HG03159 (cell line): ENCODE results near the gene SIRT2.
"Not testable (repeated sequence)": the region's sequence is repeated elsewhere in the genome, so short reads cannot be mapped to it uniquely, and the experiment has no call there.

Experiments used
- ATAC-seq: cut with Tn5 transposase; IDR thresholded peaks from one replicate; pipeline ENCODE4 v1.9.1; 2021; ENCODE audit warnings: mild to moderate bottlenecking, moderate library complexity; ENCODE audit not compliant: unreplicated experiment

The SIRT2 gene

DNA sequence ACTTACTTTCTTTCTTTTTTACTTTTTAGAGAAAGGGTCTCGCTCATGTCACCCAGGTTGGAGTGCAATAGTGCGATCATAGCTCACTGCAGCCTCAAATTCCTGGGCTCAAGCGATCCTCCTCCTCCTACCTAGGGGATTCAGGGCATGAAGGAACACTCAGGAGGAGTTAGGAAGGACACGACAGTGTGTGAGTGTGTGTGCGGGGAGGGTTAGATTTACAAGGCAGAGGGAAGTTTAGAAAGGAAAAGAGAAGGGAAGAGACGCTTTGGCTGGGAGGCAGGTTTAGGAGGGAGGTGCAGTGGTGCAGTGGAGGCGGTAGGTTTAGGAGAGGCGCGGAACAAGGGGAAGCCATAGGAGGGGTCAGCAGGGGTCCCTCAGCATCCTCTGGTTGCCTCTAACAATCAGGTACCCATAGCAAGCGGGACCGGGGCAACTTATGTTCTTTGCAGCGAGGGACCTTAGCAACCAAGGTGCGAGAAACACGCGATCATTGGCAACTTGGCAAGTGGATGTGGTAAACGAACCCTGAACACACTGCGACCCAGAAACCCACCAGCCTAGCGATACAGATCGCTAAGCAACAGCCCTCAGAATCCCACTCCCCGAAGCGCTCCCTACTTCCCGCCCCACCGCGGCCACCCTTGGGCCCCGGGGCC lies 501 bp downstream of the SIRT2 start:
- ATAC-seq: peak; percentile 1

DNA sequence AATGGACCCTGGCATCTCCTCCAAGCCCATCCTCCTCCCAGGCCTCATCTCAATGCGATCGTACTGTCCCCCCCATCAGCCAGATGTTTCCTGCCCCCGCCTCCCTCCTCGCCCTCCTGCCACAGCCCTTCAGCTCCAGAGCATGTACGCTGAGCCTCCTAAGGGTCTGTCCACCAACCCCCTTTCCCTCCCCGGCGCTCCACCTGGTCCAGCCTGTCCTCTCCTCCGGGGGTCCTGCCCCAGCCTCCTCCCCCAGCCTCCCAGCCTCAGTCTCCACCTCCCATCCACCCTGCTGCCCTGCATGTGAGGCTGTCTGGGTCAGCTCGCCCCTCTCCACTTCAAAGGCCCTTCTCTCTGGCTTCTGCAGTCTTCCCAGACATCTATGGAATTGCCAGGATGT lies 4.5 kb downstream of the SIRT2 start:
- no peak for ATAC-seq

DNA sequence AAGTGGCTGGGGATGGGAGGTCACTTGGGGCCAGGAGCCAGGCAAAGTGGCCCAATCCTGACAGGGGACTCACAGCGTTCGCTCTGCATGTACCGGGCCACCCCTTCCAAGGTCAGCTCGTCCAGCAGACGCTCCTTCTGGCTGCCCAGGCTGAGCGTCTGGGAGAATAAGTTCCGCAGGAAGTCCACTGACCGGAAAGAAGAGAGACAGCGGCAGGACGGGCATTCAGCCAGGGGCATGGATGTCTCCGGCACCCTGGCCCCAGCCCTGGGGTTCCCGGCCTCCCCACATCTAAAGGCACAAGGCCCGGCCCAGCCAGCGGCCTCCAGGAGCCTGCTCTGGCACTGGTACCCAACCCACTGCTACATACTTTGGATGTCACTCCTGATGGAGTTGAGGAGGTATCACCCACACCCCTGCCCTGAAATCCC lies 6.1 kb downstream of the SIRT2 start:
- ATAC-seq: no peak

DNA sequence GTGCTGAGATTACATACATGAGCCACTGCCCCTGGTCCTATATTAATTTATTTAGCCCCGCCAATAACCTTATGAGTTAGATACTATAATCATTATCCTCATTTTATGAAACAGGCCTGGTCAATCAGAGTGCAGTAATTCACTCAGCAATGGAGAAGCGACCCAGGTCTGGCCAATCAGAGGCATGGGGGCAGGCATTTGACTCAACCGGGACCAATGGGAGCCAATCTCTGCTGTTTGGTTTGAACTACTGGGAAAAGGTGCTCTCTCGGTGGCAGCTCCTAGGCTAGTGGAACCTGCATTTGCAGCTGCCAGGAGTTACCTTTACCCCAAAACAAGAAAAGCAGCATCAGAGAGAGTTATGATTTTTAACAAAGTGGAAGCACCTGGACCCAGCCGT lies 6.6 kb downstream of the SIRT2 start:
- ATAC-seq: no peak

DNA sequence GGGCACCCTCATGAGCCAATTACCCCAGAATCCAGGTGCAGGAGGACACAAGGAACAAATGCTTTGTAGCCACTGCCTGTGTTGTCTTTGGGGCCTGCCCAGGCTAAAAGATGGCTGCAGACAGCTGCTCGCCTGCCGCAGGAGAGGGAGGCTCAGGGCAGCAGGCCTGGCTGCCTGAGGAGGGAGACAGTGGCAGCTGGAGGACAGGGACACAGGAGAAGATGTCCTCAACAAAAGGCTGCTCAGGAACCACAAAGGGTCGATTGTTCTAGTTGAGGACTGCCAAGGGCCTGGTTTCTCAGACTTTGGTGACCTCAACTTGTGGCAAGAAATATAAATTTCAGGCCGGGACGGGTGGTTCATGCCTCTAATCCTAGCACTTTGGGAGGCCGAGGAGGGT lies 7.6 kb downstream of the SIRT2 start:
- no peak for ATAC-seq

DNA sequence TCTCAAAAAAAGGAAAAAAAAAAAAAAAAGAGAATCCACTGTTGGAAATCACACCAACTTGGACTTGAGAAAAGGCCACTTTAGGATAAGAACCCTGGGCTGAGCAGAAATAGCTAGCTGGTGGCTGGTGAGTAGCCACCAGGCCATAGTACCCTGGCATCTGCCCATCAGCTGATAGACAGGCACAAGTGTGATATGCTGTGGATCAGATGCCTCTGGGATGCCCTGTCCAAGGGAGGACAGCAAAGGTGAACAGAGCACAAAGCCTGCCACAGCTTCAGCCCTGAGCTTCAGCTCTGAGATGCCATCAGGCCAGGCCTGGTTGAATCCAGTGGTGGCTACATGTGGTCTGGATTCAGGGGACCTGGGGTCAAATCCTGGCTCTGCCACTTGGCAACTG lies 8.7 kb downstream of the SIRT2 start:
- ATAC-seq: no peak

DNA sequence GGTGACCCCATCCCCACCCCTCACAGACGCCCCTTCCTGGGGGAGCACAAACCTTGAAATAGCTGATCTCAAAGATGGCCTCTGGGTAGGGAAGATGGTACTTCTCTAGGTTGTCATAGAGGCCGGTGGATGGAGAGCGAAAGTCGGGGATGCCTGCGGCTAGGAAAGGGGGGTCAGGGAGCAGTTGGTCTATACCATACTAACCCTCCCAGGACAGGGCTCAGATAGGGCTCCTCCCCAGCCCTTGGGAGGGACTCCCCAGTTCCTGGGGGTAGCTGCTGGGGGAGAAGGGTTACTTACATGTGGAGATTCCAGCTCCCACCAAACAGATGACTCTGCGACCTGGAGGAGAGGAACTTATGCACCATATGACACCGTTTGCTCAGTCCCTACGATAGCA lies 9.6 kb downstream of the SIRT2 start:
- no peak for ATAC-seq

DNA sequence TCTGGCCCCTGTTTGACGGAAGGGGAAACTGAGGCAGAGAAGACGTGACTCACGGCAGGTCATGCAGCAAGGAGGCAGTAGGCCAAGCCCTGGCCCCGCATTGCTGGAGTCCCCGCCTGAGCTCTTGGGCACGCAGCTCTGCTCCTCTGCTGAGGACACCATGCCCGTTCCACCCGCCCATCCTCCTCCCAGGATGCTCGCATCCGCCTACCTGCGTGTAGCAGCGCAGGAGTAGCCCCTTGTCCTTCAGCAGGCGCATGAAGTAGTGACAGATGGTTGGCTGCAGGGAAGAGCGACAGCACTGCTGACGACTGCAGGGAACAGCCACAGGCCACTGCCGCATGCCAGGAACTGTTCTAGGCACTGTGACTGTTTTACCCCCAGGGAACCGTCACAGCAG lies 10.5 kb downstream of the SIRT2 start:
- ATAC-seq: no peak

DNA sequence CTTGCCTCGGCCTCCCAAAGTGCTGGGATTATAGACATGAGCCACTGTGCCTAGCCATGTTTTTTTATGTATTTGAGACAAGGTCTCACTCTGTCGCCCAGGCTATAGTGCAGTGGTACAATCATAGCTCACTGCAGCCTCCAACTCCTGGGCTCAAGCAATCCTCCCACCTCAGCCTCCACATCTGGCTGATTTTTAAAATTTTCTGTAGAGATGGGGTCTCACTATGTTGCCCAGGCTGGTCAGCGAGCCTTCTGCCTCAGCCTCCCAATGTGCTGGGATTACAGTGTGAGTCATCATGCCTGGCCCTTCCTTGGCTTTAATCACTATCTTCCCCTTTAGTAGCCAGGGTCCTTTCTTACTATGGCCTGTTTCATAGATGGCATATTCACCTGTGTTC lies 14.7 kb downstream of the SIRT2 start:
- ATAC-seq: not testable (repeated sequence)

DNA sequence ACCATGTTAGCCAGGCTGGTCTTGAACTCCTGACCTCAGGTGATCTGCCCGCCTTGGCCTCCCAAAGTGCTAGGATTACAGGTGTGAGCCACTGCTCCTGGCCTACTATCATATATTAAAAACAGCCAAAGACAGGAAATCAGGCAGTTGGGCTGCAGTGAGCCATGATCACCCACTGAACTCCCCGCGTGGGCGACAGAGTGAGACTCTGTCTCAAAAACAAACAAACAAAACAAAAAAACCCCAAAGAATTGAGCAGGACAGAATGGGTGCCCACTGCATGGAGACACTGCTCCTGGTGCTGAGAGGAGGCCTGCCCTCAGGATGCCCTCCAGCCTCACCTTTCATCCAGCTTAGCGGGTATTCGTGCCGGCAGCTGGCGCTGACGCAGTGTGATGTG lies 16.1 kb downstream of the SIRT2 start:
- no peak for ATAC-seq

DNA sequence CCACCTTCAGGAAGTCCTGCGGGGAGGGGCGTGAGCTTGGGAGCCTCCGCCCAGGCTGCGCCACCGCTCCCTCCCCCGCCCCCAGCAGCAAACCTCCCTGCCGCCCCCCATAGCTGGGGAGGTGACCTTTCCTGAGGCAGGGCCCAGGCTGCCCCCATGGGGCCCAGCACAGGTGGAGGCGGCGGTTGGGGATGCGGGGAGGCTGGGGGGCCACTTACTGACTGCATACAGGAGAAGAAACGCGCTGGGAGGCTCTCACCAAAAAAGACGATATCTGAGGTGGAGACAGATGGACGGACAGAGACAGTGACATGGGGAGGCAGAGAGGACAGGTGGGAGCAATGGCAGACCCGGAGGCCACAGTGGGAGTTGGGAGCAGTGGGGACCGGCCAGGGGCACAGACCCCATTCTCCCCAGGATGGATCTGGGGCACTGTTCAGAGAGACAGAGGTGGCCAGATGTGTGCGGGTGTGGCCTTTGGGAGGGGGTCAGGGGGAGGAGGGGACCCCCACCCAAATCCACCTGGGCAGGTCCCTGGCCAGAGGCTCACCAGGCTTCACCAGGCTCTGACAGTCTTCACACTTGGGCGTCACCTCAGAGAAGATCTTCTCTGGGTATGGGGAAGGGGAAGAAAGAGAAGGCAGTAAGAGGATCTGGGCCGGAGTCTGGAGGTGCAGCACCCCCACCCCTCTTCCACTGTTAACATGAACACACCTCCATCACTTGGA lies 18.4 kb downstream of the SIRT2 start:
- no peak for ATAC-seq

DNA sequence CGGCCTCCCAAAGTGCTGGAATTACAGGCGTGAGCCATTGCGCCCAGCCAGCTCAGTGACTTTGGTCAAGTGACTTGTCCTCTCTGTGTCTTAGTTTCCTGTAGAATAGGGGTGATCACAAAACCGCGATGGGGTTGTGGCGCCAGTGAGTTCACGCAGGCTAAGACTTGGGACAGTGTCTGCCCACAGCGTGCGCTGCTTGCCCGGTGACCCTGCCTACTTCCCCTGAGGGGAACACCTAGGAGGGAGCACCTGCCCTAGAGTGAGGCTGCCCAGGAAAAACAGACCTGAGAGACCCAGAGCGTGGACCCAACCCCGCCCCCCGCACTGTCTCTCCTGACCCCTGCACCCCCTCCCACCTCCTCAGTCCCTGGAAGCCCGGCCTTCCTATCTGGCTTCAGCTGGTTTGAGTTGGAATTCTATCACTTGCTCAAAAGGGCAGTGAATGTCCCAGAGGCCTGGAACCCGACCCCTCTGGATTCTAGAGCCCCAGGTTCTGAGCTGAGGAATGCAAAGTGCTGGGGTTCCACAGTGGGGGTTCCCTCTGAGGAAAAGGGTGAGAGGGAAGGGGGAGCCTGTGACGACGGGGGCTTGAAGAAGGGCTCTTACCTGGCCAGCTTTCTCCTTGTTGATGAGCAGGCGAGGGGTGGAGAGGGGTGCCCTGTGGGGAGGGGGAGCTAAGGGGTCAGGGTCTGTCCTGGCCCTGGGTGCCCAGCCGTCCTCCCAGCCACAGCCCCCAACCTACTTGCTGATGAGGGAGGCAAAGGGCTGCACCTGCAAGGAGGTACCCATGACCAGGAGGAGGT lies 19.1 kb downstream of the SIRT2 start:
- no peak for ATAC-seq

DNA sequence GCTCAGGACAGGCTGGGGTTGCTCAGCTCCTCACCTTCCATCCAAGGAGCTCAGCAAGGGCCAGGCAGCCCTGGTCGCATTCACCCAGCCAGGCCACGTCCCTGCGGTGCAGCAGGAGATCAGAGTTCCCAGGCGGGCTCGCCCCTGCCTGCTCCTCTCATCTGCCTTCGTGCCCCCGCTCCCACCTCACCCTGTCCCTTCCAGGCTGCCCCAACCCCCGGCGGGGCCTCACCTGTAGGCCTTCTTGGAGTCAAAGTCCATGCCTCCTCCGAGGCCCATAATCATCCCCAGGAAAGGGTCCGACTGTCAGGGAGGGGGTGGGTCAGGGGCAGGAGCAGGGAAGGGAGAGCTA lies 20.0 kb downstream of the SIRT2 start:
- ATAC-seq: no peak

DNA sequence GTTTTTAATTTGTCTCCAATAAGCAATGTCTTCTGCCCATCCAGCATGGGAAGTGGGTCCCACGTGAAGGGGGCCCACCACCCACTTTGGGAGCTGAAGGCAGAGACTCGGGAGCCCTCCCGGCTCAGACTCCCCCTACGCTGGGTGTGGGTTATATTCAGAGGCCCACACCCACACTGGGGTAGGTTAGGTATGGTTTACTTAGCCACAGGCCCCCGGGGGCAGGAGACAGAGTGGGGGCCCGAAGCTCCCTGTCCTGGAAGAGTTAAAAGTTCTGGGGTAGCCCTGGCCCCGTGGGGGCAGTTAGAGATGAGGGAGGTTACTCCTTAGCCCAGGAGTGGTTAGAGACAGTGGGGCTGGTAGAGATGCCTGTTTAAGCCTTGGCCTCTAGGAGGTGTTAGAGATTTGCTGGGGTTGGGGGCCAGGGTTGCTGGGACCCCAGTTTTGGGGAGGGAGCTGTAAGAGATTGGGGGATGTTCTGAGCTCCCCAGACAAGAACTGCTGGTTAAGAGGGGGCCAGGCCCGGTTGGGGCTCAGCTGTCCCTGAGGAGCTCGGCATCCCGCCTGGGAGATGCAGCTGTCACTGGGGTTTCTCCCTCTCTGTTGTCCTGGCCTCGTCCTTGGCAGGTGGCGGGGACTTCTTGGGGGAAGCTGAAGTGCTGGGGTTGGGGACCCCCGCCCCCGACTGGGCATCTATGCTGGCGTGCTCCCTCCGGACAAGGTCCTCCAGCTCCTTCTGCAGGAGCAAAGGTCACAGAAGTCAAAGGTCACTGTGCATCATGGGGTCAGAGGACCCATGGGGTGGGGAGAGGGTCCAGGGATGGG lies 20.6 kb downstream of the SIRT2 start:
- ATAC-seq: no peak

DNA sequence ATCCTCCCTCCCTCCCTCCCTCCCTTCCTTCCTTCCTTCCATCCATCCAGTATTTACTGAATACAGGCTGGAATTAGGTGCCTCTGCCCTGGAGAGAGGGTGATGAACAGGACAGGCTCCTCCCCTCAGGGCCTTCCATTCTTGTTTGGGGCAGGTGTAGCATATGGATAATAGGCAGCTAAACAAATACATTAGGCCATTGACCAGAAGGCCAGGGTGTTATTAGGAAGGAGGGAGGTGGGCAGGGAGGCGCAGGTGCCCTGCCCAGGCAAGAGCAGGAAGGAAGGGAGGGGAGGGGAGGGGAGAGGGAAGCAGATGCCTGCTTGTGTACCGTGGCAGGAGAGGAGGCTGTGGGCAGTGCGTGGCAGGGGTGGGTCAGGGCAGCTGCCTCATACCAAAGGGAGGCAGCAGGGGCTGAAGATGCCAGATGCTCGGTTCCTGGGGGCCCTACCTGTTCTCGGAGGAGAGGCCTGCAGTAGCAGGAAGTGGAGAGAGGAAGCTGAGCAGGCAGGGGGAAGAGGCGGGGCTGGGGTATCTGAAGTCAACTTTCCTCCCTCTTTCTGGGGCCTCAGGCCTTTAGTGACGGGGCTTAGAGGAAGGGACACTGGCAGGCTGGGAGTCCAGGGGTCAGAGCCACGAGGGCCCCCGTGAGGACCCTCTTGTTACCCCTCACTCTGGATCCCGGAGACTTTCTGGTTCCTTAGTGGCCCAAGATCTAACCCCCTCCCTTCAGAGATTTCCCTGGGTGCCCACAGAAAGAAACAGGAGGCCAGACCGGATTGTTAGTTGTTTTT lies 21.4 kb downstream of the SIRT2 start, which contains the start of gene RINL:
RINL (minus strand) TSS at position 495 of the 794 bp plus-strand sequence. CDS start 1,533 bp downstream, outside the sequence.
- ATAC-seq: no peak

DNA sequence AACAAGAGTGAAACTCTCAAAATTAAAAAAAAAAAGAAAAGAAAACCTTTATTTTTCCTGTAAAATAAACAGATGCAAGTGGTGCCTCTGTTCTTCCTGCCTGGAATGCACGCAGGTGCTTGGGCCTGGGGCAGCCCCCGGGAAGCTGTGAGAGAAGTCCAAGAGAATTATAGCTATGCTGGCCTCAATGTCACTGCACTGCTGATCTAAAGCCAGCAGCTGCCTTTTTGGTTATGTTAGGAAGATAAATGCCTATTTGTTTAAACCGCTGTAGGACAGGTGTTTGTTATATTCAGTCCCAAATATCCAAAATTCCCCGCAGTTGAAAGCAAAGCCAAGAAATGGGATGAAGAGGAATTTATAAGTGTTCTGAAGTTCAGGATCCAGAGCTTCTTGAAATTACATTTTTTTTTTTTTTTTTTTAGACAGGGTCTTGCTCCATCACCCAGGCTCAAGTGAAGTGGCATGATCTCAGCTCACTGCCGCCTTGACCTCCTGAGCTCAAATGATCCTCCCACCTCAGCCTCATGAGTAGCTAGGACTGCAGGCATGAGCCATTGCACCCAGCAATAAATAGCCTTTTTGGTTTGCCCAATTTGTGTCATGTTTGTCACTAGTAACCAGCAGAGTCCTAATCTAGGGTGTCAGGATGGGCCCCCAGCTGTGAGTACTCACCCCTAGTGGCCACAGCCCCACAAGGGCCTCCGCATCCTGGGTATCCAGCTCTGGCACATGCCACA lies 23.6 kb downstream of the SIRT2 start:
- no peak for ATAC-seq

DNA sequence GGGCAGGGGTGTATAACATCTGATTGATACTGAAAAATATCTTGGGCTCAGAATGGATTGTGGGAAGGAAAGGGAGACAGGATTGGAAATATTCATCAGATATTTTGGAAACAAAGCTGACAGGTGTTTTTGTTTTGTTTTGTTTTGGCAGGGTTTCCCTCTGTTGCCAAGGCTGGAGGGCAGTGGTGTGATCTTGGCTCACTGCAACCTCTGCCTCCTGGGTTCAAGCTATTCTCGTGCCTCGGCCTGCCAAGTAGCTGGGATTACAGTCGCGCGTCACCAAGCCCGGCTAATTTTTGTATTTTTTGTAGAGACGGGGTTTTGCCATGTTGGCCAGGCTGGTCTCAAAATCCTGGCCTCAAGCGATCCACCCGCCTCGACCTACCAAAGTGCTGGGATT lies 26.0 kb downstream of the SIRT2 start:
- ATAC-seq: not testable (repeated sequence)

DNA sequence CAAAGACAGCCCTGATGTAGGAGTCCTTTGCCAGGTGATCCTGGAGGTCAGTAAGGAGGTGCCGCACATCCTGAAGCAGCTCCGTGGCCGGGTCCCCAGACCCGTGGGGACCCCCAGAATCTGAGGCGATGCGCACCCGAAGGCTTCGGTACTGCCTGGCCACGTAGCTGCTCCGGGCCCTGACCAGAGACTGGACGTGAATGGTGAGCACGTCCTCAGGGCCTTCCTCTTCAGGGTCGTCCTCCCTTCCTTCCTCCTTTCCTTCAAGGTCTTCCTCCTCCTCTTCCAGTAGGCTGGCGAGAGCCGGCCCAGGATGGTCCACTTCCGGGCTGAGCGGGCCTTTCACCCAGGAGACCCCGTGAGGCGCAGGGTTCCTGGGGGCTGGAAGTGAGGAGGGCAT lies 28.8 kb downstream of the SIRT2 start:
- no peak for ATAC-seq

DNA sequence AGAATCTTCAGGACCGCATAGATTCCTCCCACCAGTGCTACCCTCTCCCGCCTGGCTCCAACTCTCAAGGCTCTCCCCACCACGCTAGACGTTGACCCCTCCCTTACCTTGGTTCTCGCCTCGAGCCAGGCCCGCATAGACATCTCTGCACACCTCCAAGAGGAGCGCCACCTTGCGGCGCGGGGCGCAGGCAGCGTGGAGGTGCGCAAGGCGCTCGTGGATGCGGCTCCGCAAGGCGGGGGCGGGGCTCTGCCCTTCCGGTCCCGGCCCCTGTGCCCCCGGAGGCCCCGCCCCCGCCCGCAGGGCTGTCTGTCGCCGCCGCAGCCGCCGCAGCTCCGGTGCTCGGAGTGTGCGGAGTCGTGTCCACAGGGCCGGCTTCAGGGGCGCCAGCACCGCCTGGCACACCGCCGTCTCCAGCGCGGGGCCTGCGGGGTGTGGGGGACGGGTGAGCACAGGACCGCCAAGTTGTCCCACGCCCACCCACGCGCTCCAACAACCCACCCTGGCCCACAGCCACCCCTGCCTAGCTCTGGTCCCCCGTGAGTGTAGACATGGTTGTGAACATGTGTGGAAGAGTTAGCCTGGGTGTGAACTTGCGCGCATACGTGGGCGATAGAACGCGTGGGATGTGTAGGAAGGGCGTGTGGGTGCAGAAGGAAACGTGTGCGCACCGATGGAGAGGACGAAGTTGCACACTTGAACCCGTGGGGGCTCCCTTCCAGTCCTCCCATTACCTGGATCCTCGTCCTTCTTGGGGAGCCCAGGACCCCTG lies 29.4 kb downstream of the SIRT2 start:
- peak; percentile 66 for ATAC-seq
